Measurements from ENCODE around the gene RNF169.

DNA sequence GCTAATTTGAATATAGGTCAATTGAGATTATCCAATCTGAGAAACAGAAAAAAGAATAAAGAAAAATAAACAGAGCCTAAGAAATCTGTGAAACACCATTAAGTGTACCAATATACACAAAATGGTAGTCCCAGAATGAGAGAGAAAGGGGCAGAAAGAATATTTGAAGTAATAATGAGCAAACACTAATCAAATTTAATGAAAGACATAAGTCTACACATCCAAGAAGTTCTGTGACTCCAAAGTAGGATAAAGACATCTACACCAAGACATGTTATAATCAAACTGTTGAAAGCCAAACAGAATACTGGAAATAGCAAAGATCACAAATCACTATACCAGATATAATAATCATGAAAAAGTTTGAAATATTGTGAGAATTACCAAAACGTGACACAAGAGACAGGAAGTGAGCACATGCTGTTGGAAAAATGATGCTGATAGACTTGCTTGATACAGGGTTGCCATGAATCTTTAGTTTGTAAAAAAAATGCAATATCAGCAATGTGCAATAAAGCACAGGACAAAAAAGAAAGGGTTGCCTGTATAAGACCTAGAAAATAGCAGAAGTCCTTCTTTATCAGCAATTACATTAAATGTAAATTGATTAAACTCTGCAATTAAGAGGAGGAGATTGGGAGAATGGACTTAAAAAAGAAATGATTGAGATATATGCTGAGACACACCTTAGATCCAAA, 75.8 kb downstream of the RNF169 start:
- TF ChIP-seq, protein P1, sequence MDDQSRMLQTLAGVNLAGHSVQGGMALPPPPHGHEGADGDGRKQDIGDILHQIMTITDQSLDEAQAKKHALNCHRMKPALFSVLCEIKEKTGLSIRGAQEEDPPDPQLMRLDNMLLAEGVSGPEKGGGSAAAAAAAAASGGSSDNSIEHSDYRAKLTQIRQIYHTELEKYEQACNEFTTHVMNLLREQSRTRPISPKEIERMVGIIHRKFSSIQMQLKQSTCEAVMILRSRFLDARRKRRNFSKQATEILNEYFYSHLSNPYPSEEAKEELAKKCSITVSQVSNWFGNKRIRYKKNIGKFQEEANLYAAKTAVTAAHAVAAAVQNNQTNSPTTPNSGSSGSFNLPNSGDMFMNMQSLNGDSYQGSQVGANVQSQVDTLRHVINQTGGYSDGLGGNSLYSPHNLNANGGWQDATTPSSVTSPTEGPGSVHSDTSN (IDR thresholded peaks at IDR 0.05) = no peak
- TF ChIP-seq, protein P2, sequence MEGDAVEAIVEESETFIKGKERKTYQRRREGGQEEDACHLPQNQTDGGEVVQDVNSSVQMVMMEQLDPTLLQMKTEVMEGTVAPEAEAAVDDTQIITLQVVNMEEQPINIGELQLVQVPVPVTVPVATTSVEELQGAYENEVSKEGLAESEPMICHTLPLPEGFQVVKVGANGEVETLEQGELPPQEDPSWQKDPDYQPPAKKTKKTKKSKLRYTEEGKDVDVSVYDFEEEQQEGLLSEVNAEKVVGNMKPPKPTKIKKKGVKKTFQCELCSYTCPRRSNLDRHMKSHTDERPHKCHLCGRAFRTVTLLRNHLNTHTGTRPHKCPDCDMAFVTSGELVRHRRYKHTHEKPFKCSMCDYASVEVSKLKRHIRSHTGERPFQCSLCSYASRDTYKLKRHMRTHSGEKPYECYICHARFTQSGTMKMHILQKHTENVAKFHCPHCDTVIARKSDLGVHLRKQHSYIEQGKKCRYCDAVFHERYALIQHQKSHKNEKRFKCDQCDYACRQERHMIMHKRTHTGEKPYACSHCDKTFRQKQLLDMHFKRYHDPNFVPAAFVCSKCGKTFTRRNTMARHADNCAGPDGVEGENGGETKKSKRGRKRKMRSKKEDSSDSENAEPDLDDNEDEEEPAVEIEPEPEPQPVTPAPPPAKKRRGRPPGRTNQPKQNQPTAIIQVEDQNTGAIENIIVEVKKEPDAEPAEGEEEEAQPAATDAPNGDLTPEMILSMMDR (IDR thresholded peaks at IDR 0.05) = no peak
- TF ChIP-seq EP300 (IDR thresholded peaks at IDR 0.05) = no peak
- no peak for TF ChIP-seq ZFP36 (IDR thresholded peaks at IDR 0.05; ENCODE audit: borderline replicate concordance, partially characterized antibody)
- TF ChIP-seq HDAC2 (IDR thresholded peaks at IDR 0.05) = no peak
- TF ChIP-seq POLR2A (IDR thresholded peaks at IDR 0.05; ENCODE audit: low read length) = no peak
- TF ChIP-seq ZNF302 (CRISPR knock-in tag; IDR thresholded peaks at IDR 0.05) = no peak
- TF ChIP-seq BHLHE40 (IDR thresholded peaks at IDR 0.05; ENCODE audit: low read depth, low read length) = no peak
- no peak for TF ChIP-seq KDM1A (IDR thresholded peaks at IDR 0.05; ENCODE audit: low read depth)
- no peak for TF ChIP-seq SMC3 (IDR thresholded peaks at IDR 0.05)
- TF ChIP-seq, protein P3, sequence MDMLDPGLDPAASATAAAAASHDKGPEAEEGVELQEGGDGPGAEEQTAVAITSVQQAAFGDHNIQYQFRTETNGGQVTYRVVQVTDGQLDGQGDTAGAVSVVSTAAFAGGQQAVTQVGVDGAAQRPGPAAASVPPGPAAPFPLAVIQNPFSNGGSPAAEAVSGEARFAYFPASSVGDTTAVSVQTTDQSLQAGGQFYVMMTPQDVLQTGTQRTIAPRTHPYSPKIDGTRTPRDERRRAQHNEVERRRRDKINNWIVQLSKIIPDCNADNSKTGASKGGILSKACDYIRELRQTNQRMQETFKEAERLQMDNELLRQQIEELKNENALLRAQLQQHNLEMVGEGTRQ (IDR thresholded peaks at IDR 0.05) = no peak
- no peak for TF ChIP-seq RAD21 (conservative IDR thresholded peaks at IDR 0.05 in 1 of 2, IDR thresholded peaks at IDR 0.05 in 1 of 2)
